ENCODE data around the gene GZMM. TPM values are rescaled to one million over a fixed set of nuclear protein-coding genes. Genes with fewer than 3 reads are reported as not detected.

Gene GZMM
- total and polyA plus RNA-seq, 12 donors: 0.35 to 2.4 (median 1.2) TPM; not detected in 4

DNA sequence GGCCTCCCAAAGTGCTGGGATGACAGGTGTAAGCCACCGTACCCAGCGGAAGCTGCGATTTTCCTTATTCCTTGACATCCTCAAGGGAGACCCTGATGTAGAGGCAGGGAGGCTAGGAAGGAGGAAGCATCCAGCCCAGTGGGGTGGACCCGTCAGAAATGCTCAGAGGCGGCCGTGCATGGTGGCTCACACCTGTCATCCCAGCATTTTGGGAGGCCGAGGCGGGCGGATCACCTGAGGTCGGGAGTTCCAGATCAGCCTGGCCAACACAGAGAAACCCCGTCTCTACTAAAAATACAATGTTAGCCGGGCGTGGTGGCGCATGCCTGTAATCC, 11.6 kb downstream of the GZMM start:
- Histone ChIP-seq H3K36me3 (replicated peaks in 1 of 2) (no peaks in the 10 kb centered on the region), H3K9me3 (replicated peaks in 1 of 3) (no peaks in the 10 kb centered on the region), H3K4me1 (replicated peaks in 1 of 2) (no peaks in the 10 kb centered on the region), H3K4me3 (no peak overlapping the region), H3K27ac (no peak overlapping the region), H3K27me3 (no peaks in the 10 kb centered on the region)
- DNase-seq: no peak
- intact Hi-C loops (cut with DNase I): no loop called here
- WGBS, 4 donors: 87 to 95% (median 89%) methylated on average over 11 to 14 of the region's 14 CpGs
- TF ChIP-seq POLR2A (IDR thresholded peaks at IDR 0.05): no peak
- TF ChIP-seq, protein P1, sequence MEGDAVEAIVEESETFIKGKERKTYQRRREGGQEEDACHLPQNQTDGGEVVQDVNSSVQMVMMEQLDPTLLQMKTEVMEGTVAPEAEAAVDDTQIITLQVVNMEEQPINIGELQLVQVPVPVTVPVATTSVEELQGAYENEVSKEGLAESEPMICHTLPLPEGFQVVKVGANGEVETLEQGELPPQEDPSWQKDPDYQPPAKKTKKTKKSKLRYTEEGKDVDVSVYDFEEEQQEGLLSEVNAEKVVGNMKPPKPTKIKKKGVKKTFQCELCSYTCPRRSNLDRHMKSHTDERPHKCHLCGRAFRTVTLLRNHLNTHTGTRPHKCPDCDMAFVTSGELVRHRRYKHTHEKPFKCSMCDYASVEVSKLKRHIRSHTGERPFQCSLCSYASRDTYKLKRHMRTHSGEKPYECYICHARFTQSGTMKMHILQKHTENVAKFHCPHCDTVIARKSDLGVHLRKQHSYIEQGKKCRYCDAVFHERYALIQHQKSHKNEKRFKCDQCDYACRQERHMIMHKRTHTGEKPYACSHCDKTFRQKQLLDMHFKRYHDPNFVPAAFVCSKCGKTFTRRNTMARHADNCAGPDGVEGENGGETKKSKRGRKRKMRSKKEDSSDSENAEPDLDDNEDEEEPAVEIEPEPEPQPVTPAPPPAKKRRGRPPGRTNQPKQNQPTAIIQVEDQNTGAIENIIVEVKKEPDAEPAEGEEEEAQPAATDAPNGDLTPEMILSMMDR (IDR thresholded peaks at IDR 0.05): no peak

GRCh38 chr19:556611-557382, 12.9 kb downstream of the GZMM start:
- DNase-seq: no peak
- Histone ChIP-seq H3K27ac (no peak overlapping the region), H3K4me3 (no peak overlapping the region), H3K4me1 (replicated peaks in 1 of 2) (no peaks in the 10 kb centered on the region), H3K27me3 (no peaks in the 10 kb centered on the region), H3K9me3 (replicated peaks in 1 of 3) (no peaks in the 10 kb centered on the region), H3K36me3 (replicated peaks in 1 of 2) (no peaks in the 10 kb centered on the region)
- no peak for TF ChIP-seq POLR2A (IDR thresholded peaks at IDR 0.05)
- TF ChIP-seq, protein P1 (IDR thresholded peaks at IDR 0.05): no peak
- intact Hi-C loops (cut with DNase I): no loop called here
- 75 to 83% (median 78%) methylated on average over 28 to 31 of the region's 31 CpGs for WGBS, 4 donors

GRCh38 chr19:558770-559439, 15.1 kb downstream of the GZMM start:
- Histone ChIP-seq H3K36me3 (replicated peaks in 1 of 2) (no peaks in the 10 kb centered on the region), H3K27me3 (no peaks in the 10 kb centered on the region), H3K4me1 (replicated peaks in 1 of 2) (no peaks in the 10 kb centered on the region), H3K9me3 (replicated peaks in 1 of 3) (no peaks in the 10 kb centered on the region), H3K27ac (no peak overlapping the region), H3K4me3 (no peak overlapping the region)
- DNase-seq: no peak
- intact Hi-C loops (cut with DNase I): no loop called here
- TF ChIP-seq POLR2A (IDR thresholded peaks at IDR 0.05): no peak
- TF ChIP-seq, protein P1 (IDR thresholded peaks at IDR 0.05): no peak
- WGBS, 4 donors: 59 to 69% (median 68%) methylated on average over 14 to 21 of the region's 21 CpGs

DNA sequence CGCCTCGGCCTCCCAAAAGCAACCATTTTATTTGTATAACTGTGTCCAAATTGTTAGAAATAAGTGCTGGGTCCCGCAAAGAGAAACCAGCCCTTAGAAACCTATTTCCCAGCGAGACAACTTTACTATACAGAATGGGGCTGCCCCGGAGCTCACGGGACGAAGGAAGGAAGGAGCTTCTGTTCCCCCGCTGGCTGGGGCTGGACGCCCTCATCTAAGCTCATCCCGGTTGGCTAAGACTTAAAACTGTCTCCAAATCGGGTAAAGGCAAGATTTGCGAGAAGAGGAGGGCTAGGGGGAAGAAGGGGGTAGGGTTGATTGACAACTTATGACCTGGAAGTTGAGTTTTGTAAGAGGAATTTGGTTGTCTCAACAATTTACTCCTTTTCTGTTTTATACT, 16.3 kb downstream of the GZMM start:
- no peaks in the 10 kb centered on the region for H3K4me1 ChIP-seq (replicated peaks in 1 of 2)
- H3K27ac ChIP-seq: no peak overlapping the region
- no peaks in the 10 kb centered on the region for H3K36me3 ChIP-seq (replicated peaks in 1 of 2)
- H3K4me3 ChIP-seq: no peak overlapping the region
- DNase-seq: no peak
- TF ChIP-seq, protein P1 (IDR thresholded peaks at IDR 0.05): no peak
- TF ChIP-seq POLR2A (IDR thresholded peaks at IDR 0.05): no peak
- H3K27me3 ChIP-seq: no peaks in the 10 kb centered on the region
- no peaks in the 10 kb centered on the region for H3K9me3 ChIP-seq (replicated peaks in 1 of 3)
- WGBS, 4 donors: 77 to 84% (median 80%) methylated on average over 12 of the region's 12 CpGs
- intact Hi-C loops (cut with DNase I): no loop called here

All from adrenal gland (tissue), 12 donors.